Measurements from ENCODE around the gene FCHO2.

FCHO2 gene

DNA sequence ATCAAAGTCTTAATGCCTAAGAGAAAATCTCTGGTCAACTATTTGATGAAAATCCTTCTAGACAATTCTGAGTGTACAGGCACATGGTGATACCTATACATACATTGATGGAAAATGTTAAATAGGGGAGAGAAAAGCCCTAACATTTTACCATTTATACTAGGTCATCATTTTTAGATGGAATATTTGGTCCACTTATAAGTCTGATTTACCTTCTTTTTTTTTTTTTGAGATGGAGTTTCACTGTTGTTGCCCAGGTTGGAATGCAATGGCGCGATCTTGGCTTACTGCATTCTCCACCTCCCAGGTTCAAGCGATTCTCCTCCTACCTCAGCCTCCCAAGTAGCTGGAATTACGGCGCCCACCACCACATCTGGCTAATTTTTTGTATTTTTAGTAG, 81.7 kb downstream of the FCHO2 start:
- no peak for DNase-seq

DNA sequence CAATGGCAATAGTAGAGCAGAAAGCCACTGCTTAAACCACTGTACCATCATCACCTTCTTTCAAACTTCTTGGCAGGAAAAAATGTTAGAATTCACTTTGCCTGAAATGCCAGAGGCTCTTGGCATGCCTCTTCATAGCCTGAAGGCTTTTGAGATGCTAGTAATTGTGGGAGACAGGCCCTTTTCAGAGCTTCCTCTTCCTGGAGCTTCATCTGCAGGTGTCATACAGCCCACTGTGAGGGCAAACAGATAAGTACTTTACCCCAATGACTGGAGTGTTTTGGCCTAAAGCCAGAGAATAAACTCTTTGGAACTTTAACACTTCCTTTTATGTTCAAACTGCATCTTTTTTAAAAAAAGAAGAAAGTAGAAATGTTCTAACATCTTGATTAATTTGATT, 83.2 kb downstream of the FCHO2 start:
- no peak for DNase-seq

DNA sequence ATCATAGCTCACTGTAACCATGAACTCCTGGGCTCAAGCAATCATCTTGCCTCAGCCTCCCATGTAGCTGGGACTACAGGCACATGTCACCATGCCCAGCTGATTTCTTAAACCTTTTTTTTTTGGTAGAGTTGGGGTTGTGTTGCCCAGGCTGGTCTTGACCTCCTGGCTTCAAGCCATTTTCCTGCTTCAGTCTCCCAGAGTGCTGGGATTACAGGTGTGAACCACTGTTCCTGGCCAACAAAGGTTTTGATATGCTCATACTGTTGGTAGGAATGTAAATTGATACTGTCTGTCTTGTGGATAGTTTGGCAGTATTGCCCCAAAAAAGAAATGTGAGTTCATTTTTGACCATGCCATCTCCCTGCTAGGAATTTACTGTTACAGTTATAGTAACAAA, 87.2 kb downstream of the FCHO2 start:
- DNase-seq: no peak

DNA sequence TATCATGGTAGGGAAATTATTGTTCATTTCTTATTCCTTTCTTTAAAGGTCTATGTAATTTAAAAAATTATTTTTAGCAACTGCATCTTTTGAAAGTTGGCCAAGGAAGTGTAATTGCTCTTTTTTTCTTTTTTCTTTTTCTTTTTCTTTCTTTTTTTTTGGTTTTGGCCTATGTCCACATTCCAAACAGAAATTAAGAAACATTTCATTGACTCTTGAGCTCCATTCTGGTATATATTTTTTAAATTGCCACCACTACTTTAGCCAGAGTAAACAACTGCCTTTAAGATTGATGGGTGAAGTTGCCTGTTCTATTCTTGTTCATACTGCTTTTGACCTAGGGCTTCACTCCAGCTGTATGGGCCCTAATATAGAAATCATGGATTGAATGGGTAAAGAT, 88.7 kb downstream of the FCHO2 start:
- DNase-seq: no peak

- no peak for DNase-seq
These were observed 89.8 kb downstream of the FCHO2 start for GRCh38 chr5:73045623-73046022.

DNA sequence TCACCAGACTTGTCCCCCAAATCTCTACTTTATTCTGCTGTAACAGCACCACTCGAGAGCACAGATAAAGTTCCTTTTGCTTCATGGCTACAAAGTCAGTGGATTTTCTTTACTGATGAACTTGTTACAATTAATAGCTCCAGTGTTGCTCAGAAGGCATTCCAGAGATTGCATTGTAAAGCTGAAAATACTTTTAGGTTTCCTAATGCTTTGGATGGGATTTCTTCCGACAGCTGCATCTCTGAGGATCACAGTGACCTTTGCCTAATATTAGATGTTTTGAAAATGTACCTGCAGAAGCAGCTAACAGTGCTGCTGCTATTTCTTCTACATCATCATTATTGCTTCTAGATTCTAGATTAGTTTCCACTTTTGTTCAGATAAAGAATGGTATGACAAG, 105.8 kb downstream of the FCHO2 start:
- DNase-seq: no peak

DNA sequence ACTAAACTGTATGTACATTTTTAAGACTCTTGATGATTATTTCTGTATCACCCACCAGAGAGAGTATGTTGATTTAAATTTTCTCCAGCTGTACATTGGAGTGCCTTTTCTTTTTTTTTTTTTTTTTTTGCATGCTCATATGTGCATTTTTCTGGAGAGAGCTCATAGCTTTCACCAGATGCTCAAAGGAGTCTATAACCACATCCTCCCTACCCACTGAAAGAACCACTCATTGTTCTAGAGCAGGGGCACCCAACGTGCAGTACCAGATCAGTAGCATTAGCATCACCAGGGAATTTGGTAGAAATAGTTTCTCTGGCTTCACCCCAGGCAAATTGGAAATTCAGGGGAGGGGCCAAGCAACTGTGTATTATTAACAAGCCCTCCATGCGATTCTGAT, 110.6 kb downstream of the FCHO2 start:
- DNase-seq: no peak

GRCh38 chr5:73067213-73067612, 111.4 kb downstream of the FCHO2 start:
- no peak for DNase-seq

GRCh38 chr5:73081093-73081492, 125.3 kb downstream of the FCHO2 start:
- DNase-seq: no peak

GRCh38 chr5:73088026-73088425, 132.2 kb downstream of the FCHO2 start:
- DNase-seq: no peak

GRCh38 chr5:73093943-73094342, 138.1 kb downstream of the FCHO2 start:
- DNase-seq: no peak

GRCh38 chr5:73094415-73094814, 138.6 kb downstream of the FCHO2 start:
- DNase-seq: no peak

DNA sequence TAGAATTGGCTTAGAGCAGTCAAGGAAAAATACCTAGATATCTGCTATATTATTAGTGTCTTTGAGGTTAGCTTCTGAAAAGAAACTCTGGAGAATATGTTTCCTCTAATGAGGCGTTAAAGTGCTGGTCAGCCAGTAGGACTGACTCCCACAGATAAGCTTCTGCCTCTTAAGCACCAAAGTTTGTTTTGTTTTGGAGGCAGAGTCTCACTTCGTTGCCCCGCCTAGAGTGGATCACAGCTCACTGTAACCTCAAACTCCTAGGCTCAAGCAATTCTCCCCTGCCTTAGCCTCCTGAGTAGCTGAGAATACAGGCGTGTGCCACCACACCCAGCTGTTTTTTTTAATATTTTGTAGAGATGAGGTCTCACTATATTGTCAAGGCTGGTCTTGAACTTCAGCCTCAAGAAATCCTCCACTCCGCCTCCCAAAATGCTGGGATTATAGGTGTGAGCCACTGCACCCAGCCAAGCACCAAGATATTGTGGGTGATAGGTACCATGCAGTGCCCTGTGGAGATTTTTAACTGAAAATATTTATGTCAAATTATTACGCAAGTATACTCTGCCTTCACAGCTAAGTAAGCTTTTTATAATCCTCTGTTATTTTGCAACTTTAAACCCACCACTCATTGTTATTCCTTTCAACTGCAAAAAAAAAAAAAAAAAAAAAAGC, 139.9 kb downstream of the FCHO2 start:
- no peak for DNase-seq

GRCh38 chr5:73096239-73096575, 140.4 kb downstream of the FCHO2 start:
- no peak for DNase-seq

DNA sequence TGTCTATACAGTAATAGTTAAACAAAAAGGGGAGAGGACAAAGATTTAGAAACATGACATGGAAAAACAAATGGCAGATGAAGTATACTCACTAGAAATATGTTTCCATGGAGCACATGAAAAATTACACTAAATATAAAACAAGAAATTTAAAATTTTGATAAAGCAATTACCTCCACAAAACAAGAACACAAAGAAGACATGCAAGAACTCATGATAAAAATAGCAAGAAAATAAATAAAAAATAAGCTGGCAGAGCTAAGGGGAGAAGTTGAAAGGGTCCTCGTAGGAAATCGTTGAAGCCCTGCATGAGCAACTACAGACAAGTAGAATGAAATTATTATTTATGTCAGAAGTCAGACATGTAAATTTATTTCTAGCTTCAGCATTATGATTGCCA, 141.9 kb downstream of the FCHO2 start:
- no peak for DNase-seq

- no peak for DNase-seq
These were observed 144.3 kb downstream of the FCHO2 start for GRCh38 chr5:73100109-73100508.

DNA sequence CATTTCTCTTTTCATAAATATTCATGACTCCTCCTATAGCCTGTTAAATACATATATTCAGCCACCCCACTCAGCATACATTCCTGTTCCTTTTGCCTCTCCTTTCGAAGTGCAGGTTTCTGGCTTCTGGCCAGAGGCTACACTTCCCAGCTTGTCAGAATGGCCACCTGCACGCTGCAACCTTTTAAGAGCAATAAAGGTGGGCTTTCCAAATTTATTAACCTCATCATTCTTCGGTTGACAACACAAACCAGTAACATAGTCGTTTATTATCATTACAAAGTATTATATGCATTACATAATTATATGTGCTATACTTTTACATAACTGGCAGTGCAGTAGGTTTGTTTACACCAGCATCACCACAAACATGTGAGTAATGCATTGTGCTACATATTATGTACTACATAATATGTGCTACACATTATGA, 148.0 kb downstream of the FCHO2 start:
- DNase-seq: no peak

DNA sequence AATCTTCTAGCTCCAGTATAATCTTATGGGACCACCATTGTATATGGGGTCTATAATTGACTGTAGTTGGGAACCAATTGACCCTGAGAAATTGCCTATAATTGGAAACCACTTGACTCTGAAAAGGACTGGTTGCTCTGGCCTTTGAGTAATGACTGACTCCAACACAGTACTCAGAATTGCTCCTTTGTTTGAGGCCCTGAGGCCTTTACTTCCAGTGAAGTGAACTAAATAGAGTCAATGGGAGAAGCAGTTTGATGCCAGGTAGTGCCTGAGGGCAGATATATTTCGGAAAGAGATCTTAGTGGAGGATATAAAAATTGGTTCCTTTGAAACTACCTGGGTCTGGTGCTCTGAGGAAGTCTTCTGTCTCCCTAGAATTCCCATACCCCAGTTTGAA, 148.5 kb downstream of the FCHO2 start:
- peak; percentile 42 for DNase-seq

- DNase-seq: no peak
These were observed 150.5 kb downstream of the FCHO2 start for GRCh38 chr5:73106335-73106734.

DNA sequence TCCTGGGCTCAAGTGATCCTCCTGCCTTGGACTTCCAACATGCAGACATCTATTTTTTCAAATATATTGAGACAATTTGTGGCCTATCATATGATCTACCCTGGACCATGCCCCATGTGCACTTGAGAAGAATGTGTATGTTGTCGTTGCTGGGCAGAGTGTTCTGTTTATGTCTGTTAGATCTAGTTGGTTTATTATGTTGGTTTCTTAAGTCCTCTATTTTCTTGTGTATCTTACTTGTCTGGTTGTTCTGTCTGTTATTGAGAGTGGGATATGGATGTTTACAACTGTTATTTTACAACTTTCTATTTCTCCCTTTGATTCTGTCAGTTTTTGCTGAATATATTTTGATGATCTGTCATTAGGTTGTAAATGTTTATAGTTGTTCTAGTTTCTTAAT, 154.3 kb downstream of the FCHO2 start:
- no peak for DNase-seq

GRCh38 chr5:73111536-73111935, 155.7 kb downstream of the FCHO2 start:
- DNase-seq: no peak

- no peak for DNase-seq
These were observed 156.5 kb downstream of the FCHO2 start for GRCh38 chr5:73112359-73112758.

DNA sequence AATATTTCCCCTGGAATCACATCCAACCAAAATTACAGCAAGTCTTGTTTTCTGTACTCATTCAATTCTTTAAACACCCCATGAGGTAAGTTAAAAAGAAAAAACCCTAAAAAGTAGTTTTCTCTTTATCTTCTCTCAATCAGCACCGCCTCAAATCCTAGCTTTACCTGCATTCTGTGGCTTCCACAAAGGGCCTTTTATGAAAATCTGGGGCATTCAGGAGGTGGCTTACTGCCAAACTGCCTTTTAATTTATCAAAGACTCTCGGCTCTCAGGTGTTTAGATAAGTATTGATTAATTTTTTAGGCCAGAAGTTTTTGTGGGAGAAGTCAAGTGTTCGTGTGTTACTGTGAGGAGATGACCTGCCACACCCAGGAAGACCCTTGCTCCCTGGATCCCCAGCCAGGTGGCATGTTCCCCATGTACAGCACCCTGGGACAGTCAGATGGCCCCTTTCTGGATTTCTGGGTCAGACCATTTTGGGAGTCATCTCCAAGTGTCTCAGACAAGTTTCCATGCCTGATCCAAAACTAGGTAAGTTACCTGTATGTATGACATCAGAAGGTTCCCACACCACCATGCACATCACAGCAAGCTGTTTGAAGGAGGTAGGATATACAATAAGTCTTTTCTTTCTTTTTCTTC, 158.3 kb downstream of the FCHO2 start:
- DNase-seq: no peak

DNA sequence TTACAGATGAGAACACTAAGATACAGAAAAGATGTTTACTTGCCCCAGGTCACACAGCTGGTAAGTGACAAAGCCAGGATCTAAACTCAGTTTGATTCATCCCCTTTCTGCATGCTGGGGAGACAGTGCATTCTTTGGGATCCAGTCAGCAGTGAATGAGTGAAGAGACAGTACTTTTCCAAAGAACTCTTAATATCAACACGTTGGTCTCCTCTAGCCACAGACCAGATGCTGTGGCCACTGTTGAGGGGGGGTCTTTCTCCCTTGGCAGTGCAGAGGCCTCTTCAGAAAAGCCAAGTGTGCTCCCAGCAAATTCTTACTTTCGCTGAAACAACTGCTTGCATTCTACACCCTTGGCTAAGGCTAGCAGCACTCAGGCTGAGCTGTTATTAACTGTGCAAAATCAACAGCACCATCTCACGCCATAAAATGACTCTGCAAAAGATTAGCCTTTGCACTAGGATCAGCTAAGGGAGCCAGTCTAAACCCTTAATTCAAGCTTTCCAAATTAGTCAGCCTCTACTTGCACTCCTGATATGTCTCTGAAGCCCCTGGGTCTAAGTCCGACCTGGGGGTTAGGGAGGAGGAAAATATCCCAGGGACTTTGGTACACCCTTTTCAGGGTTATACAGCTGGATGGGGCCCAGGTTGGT, 159.7 kb downstream of the FCHO2 start:
- no peak for DNase-seq

- no peak for DNase-seq
These were observed 160.7 kb downstream of the FCHO2 start for GRCh38 chr5:73116506-73116905.
